Measurements from ENCODE around the gene PINK1. TPM values are rescaled to one million over a fixed set of nuclear protein-coding genes. Genes with fewer than 3 reads are reported as not detected.
A peak's percentile ranks its signal among the peaks of the same experiment; 100 is the strongest.

Gene PINK1
- total and polyA plus RNA-seq, 7 experiments from 2014 or later: 4.3 to 30.8 (median 17.0) TPM

DNA sequence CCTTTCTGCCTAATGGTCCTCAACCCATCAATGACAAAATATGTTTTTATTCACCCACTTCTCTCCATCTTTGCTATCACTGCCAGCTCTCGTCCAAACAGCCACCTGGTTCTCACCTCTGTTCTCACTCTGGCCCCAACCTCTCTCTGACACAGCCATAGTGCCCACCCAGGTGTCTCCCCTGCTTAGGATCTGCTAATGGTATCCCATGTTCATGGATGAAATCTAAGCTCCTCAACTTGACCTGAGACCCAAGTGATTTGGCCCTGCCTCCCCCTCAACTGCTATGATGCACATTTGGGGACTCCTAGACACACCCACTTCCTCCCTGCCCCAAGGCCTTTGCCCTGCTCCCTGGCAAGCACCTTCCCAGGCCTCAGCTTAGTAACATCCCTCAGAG lies 58.6 kb downstream of the PINK1 start:
- ATAC-seq (no peak), DNase-seq (no peak)
- no peak overlapping the region for H3K27ac ChIP-seq (ENCODE audit: low read depth, low read length)
- no peaks in the 10 kb centered on the region for H3K9me3 ChIP-seq (ENCODE audit: control insufficient read depth in 2 of 3, low read length in 3 of 3)
- Mint-ChIP-seq H3K27me3 (peaks cover 0 to 8% (median 0%) of the 10 kb centered on the region in 5 donors), H3K4me3 (no peak overlapping the region), H3K36me3 (no peaks in the 10 kb centered on the region), H3K4me1 (peaks cover 3 to 8% (median 4%) of the 10 kb centered on the region in 7 donors), H3K27ac (no peak overlapping the region), H3K9me3 (no peaks in the 10 kb centered on the region)
- H3K27me3 ChIP-seq (ENCODE audit: control insufficient read depth in 2 of 2, insufficient read depth in 2 of 2, low read length in 2 of 2): no peaks in the 10 kb centered on the region
- ChIA-PET CTCF (no interaction called here), POLR2A (no interaction called here)
- intact Hi-C loops (cut with micrococcal nuclease): no loop called here
- H3K36me3 ChIP-seq (ENCODE audit: control insufficient read depth in 2 of 3, insufficient read depth in 3 of 3, low read length in 3 of 3): no peaks in the 10 kb centered on the region
- H3K4me3 ChIP-seq (ENCODE audit: low read length): no peak overlapping the region
- peaks cover 0 to 5% of the 10 kb centered on the region in 2 donors for H3K4me1 ChIP-seq (ENCODE audit: control insufficient read depth in 2 of 2, insufficient read depth in 2 of 2, low read length in 2 of 2)

GRCh38 chr1:20693623-20694022 lies 60.4 kb downstream of the PINK1 start:
- Mint-ChIP-seq H3K4me3 (no peak overlapping the region), H3K27ac (no peak overlapping the region), H3K9me3 (no peaks in the 10 kb centered on the region), H3K36me3 (no peaks in the 10 kb centered on the region), H3K4me1 (peaks cover 3 to 8% (median 4%) of the 10 kb centered on the region in 7 donors), H3K27me3 (peaks cover 0 to 6% (median 0%) of the 10 kb centered on the region in 5 donors)
- Histone ChIP-seq H3K4me3 (ENCODE audit: low read length) (no peak overlapping the region), H3K36me3 (ENCODE audit: control insufficient read depth in 2 of 3, insufficient read depth in 3 of 3, low read length in 3 of 3) (no peaks in the 10 kb centered on the region), H3K4me1 (ENCODE audit: control insufficient read depth in 2 of 2, insufficient read depth in 2 of 2, low read length in 2 of 2) (peaks cover 0 to 5% of the 10 kb centered on the region in 2 donors), H3K9me3 (ENCODE audit: control insufficient read depth in 2 of 3, low read length in 3 of 3) (no peaks in the 10 kb centered on the region), H3K27ac (ENCODE audit: low read depth, low read length) (no peak overlapping the region), H3K27me3 (ENCODE audit: control insufficient read depth in 2 of 2, insufficient read depth in 2 of 2, low read length in 2 of 2) (no peaks in the 10 kb centered on the region)
- CTCF ChIA-PET: interaction anchor here (0.6 to 1.4 kb wide), 2 partner anchors 502 to 1657 kb away, joined by 3 to 10 read pairs; no protein-coding TSS in a partner anchor
- intact Hi-C loops (cut with micrococcal nuclease): no loop called here
- ATAC-seq (no peak), DNase-seq (no peak)
- POLR2A ChIA-PET: interaction anchor here (0.8 kb wide), 1 partner anchor 58 kb away, joined by 3 read pairs; no protein-coding TSS in a partner anchor

DNA sequence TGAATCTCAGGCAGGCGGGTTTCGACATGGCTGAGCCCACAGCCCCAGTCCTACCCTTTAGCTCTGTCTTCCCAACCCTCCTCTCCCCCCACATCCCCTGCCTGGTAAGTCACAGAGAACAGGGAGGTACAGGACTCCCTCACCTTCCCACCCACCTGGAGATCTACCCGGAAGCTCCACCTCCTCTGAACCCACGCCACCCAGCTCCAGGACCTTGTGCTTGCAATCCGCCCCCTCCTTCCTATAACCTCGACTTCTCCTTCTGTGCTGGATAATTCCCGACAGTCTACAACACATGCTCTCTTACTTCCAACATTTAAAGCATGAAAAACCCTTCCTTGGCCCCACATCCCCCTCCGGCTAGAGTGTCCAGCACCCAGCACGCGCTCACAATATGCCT lies 62.3 kb downstream of the PINK1 start:
- CTCF ChIA-PET: interaction anchor here (0.5 to 5.4 kb wide), 2 partner anchors 55 to 500 kb away, joined by 5 to 64 read pairs; no protein-coding TSS in a partner anchor
- no peaks in the 10 kb centered on the region for H3K9me3 ChIP-seq (ENCODE audit: control insufficient read depth in 2 of 3, low read length in 3 of 3)
- H3K27ac ChIP-seq (ENCODE audit: low read depth, low read length): no peak overlapping the region
- peaks cover 0 to 7% (median 0%) of the 10 kb centered on the region in 5 donors for H3K27me3 Mint-ChIP-seq
- H3K4me1 Mint-ChIP-seq: peaks cover 3 to 8% (median 4%) of the 10 kb centered on the region in 7 donors
- no peak overlapping the region for H3K4me3 ChIP-seq (ENCODE audit: low read length)
- H3K27me3 ChIP-seq (ENCODE audit: control insufficient read depth in 2 of 2, insufficient read depth in 2 of 2, low read length in 2 of 2): no peaks in the 10 kb centered on the region
- no peaks in the 10 kb centered on the region for H3K36me3 Mint-ChIP-seq
- H3K9me3 Mint-ChIP-seq: no peaks in the 10 kb centered on the region
- H3K36me3 ChIP-seq (ENCODE audit: control insufficient read depth in 2 of 3, insufficient read depth in 3 of 3, low read length in 3 of 3): no peaks in the 10 kb centered on the region
- no peak for ATAC-seq
- no peak overlapping the region for H3K27ac Mint-ChIP-seq
- intact Hi-C loops (cut with micrococcal nuclease): no loop called here
- H3K4me3 Mint-ChIP-seq: peak overlapping the region in 7 of 10 donors; percentile 54 to 90 (median 88)
- DNase-seq: no peak
- H3K4me1 ChIP-seq (ENCODE audit: control insufficient read depth in 2 of 2, insufficient read depth in 2 of 2, low read length in 2 of 2): peaks cover 0 to 5% of the 10 kb centered on the region in 2 donors
- POLR2A ChIA-PET: no interaction called here

GRCh38 chr1:20696397-20697333 lies 63.4 kb downstream of the PINK1 start:
- peaks cover 0 to 7% (median 0%) of the 10 kb centered on the region in 5 donors for H3K27me3 Mint-ChIP-seq
- no peaks in the 10 kb centered on the region for H3K36me3 Mint-ChIP-seq
- H3K9me3 Mint-ChIP-seq: no peaks in the 10 kb centered on the region
- peak overlapping the region in 4 of 9 donors; percentile 38 to 77 (median 70) for H3K27ac Mint-ChIP-seq
- Histone ChIP-seq H3K9me3 (ENCODE audit: control insufficient read depth in 2 of 3, low read length in 3 of 3) (no peaks in the 10 kb centered on the region), H3K36me3 (ENCODE audit: control insufficient read depth in 2 of 3, insufficient read depth in 3 of 3, low read length in 3 of 3) (no peaks in the 10 kb centered on the region), H3K4me1 (ENCODE audit: control insufficient read depth in 2 of 2, insufficient read depth in 2 of 2, low read length in 2 of 2) (peaks cover 0 to 5% of the 10 kb centered on the region in 2 donors), H3K4me3 (ENCODE audit: low read length) (peak overlapping the region; percentile 89), H3K27ac (ENCODE audit: low read depth, low read length) (peak overlapping the region; percentile 40), H3K27me3 (ENCODE audit: control insufficient read depth in 2 of 2, insufficient read depth in 2 of 2, low read length in 2 of 2) (no peaks in the 10 kb centered on the region)
- ChIA-PET CTCF (interaction anchor here (0.6 to 5.4 kb wide), 14 partner anchors 10 to 790 kb away, joined by 3 to 64 read pairs (median 4); partner anchors contain the start of gene DDOST), POLR2A (interaction anchor here (0.6 to 1.1 kb wide), 2 partner anchors 498 to 499 kb away, joined by 3 to 5 read pairs; no protein-coding TSS in a partner anchor)
- H3K4me1 Mint-ChIP-seq: peaks cover 3 to 8% (median 4%) of the 10 kb centered on the region in 7 donors
- peak overlapping the region; percentile 81 to 91 (median 89) for H3K4me3 Mint-ChIP-seq
- intact Hi-C loops (cut with micrococcal nuclease): loop anchor here (1.0 kb wide), 3 partner anchors 37 to 499 kb away; partner anchors contain the start of gene PINK1 (in 1 of the 2)
- ATAC-seq (peak; percentile 96), DNase-seq (peak; percentile 38 to 73 (median 65))

GRCh38 chr1:20697563-20697962 lies 64.3 kb downstream of the PINK1 start:
- DNase-seq: no peak
- CTCF ChIA-PET: interaction anchor here (0.7 to 5.4 kb wide), 5 partner anchors 11 to 789 kb away, joined by 3 to 64 read pairs (median 3); partner anchors contain the start of gene DDOST
- Mint-ChIP-seq H3K4me1 (peaks cover 3 to 8% (median 4%) of the 10 kb centered on the region in 7 donors), H3K4me3 (peak overlapping the region in 1 of 10 donors; percentile 86), H3K36me3 (no peaks in the 10 kb centered on the region), H3K9me3 (no peaks in the 10 kb centered on the region), H3K27ac (no peak overlapping the region), H3K27me3 (peaks cover 0 to 7% (median 0%) of the 10 kb centered on the region in 5 donors)
- POLR2A ChIA-PET: interaction anchor here (1.1 kb wide), 1 partner anchor 498 kb away, joined by 3 read pairs; no protein-coding TSS in a partner anchor
- Histone ChIP-seq H3K4me3 (ENCODE audit: low read length) (no peak overlapping the region), H3K27me3 (ENCODE audit: control insufficient read depth in 2 of 2, insufficient read depth in 2 of 2, low read length in 2 of 2) (no peaks in the 10 kb centered on the region), H3K36me3 (ENCODE audit: control insufficient read depth in 2 of 3, insufficient read depth in 3 of 3, low read length in 3 of 3) (no peaks in the 10 kb centered on the region), H3K27ac (ENCODE audit: low read depth, low read length) (no peak overlapping the region), H3K9me3 (ENCODE audit: control insufficient read depth in 2 of 3, low read length in 3 of 3) (no peaks in the 10 kb centered on the region), H3K4me1 (ENCODE audit: control insufficient read depth in 2 of 2, insufficient read depth in 2 of 2, low read length in 2 of 2) (peaks cover 0 to 5% of the 10 kb centered on the region in 2 donors)
- intact Hi-C loops (cut with micrococcal nuclease): no loop called here
- no peak for ATAC-seq

DNA sequence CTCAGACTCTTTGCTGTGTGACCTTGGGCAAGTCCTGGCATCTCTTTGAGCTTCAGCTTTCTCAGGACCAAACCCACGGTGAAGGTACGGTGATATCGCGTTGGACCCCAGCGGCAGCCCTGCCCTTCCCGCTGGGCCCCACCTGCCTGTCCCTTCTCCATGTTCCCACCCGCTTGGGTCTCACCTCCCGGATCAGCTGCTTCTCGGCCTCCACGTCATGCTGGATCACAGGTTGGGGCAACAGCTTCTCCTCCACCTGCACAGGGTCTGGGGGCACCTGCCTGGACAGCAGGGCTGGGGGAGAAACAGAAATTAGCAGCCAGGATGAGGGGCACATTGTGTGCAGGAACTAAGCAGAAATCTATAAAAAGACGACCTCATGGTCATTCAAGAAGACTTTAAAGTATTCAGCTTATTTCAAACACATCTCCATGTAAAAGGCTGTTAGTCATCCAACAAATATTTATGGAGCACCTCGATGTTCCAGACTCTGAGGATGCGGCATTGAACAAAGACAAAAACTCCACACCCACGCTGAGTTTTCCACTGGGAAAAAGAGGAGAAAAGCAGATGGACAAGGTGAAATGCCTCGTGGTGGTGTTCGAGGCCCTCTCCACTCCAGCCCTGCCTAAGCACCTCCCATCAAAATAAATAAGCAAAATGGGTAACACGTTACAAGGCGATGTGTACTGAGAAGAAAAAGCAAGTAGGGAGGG lies 65.1 kb downstream of the PINK1 start:
- DNase-seq: no peak
- intact Hi-C loops (cut with micrococcal nuclease): no loop called here
- peaks cover 3 to 8% (median 4%) of the 10 kb centered on the region in 7 donors for H3K4me1 Mint-ChIP-seq
- no peak overlapping the region for H3K27ac Mint-ChIP-seq
- no peaks in the 10 kb centered on the region for H3K36me3 Mint-ChIP-seq
- peaks cover 0 to 5% of the 10 kb centered on the region in 2 donors for H3K4me1 ChIP-seq (ENCODE audit: control insufficient read depth in 2 of 2, insufficient read depth in 2 of 2, low read length in 2 of 2)
- H3K27me3 ChIP-seq (ENCODE audit: control insufficient read depth in 2 of 2, insufficient read depth in 2 of 2, low read length in 2 of 2): no peaks in the 10 kb centered on the region
- ChIA-PET CTCF (interaction anchor here (0.7 to 5.4 kb wide), 2 partner anchors 82 to 498 kb away, joined by 3 to 64 read pairs; no protein-coding TSS in a partner anchor), POLR2A (interaction anchor here (0.7 kb wide), 1 partner anchor 894 kb away, joined by 3 read pairs; no protein-coding TSS in a partner anchor)
- no peaks in the 10 kb centered on the region for H3K9me3 ChIP-seq (ENCODE audit: control insufficient read depth in 2 of 3, low read length in 3 of 3)
- no peak overlapping the region for H3K27ac ChIP-seq (ENCODE audit: low read depth, low read length)
- no peak overlapping the region for H3K4me3 ChIP-seq (ENCODE audit: low read length)
- H3K27me3 Mint-ChIP-seq: peaks cover 0 to 5% (median 0%) of the 10 kb centered on the region in 5 donors
- no peaks in the 10 kb centered on the region for H3K9me3 Mint-ChIP-seq
- no peak for ATAC-seq
- peak overlapping the region in 2 of 10 donors; percentile 48 to 58 for H3K4me3 Mint-ChIP-seq
- H3K36me3 ChIP-seq (ENCODE audit: control insufficient read depth in 2 of 3, insufficient read depth in 3 of 3, low read length in 3 of 3): no peaks in the 10 kb centered on the region
